Lung (tissue), 12 donors: ENCODE results near the gene CSTPP1. TPM values are rescaled to one million over a fixed set of nuclear protein-coding genes. Genes with fewer than 3 reads are reported as not detected.
"Not testable (repeated sequence)": the region's sequence is repeated elsewhere in the genome, so short reads cannot be mapped to it uniquely, and the experiment has no call there.

Experiments used
- ATAC-seq: fragments of 200-7000 bp; cut with Tn5 transposase; one replicate; pipeline ENCODE4 v1.9.1; 2020; ENCODE audit warnings: moderate number of reproducible peaks; ENCODE audit not compliant: insufficient read depth, low FRiP score
- DNase-seq, 3 donors: peaks; one replicate each; pipeline ENCODE4 v3.0.0-alpha.2; 2013 to 2017
- H3K27ac ChIP-seq, 2 donors: one replicate each; pipeline ENCODE4 v1.5.1; 2013; ENCODE audit warnings: mild to moderate bottlenecking in 2 of 2, moderate library complexity in 2 of 2, control low read depth in 1 of 2, inconsistent platforms in 1 of 2, low read depth in 1 of 2, low read length in 1 of 2
- H3K27me3 ChIP-seq, 3 donors: one replicate each; pipeline ENCODE4 v1.5.1; 2013; ENCODE audit warnings: low read length in 2 of 3; ENCODE audit not compliant: control insufficient read depth in 3 of 3, insufficient read depth in 3 of 3
- H3K36me3 ChIP-seq, 4 donors: one replicate each; pipeline ENCODE4 v1.5.1; 2013; ENCODE audit warnings: low read length in 4 of 4, mild to moderate bottlenecking in 1 of 4, moderate library complexity in 1 of 4; ENCODE audit not compliant: control insufficient read depth in 4 of 4, insufficient read depth in 4 of 4
- H3K4me1 ChIP-seq, 5 donors: one replicate each; pipeline ENCODE4 v1.5.1; 2013; ENCODE audit warnings: low read length in 5 of 5, mild to moderate bottlenecking in 2 of 5, moderate library complexity in 1 of 5; ENCODE audit not compliant: control insufficient read depth in 5 of 5, insufficient read depth in 5 of 5
- H3K4me3 ChIP-seq: one replicate; pipeline ENCODE4 v1.5.1; 2013; ENCODE audit warnings: mild to moderate bottlenecking, control low read depth, moderate library complexity
- H3K9ac ChIP-seq, 2 donors: one replicate each; pipeline ENCODE4 v1.5.1; 2013; ENCODE audit warnings: low read length in 2 of 2, control low read depth in 1 of 2; ENCODE audit not compliant: insufficient read depth in 1 of 2
- H3K9me3 ChIP-seq, 4 donors: one replicate each; pipeline ENCODE4 v1.5.1; 2013; ENCODE audit warnings: low read length in 3 of 4, mild to moderate bottlenecking in 1 of 4, moderate library complexity in 1 of 4; ENCODE audit not compliant: control insufficient read depth in 4 of 4, insufficient read depth in 3 of 4
- CTCF ChIP-seq: IDR thresholded peaks from 2 replicates; pipeline ENCODE4 v1.5.1; 2012; ENCODE audit warnings: mild to moderate bottlenecking; ENCODE audit errors: control extremely low read depth, extremely low read depth
- WGBS, 2 donors: extraction: QIAGEN DNeasy Blood & Tissue Kit; methylation state at CpG; one replicate each; pipeline ENCODE4 v1.1.7; 2013; 5-methylcytosine and 5-hydroxymethylcytosine counted together
- polyA plus RNA-seq, 2 donors: library from polyadenylated mRNA; stranded (reverse); fragments of 200-250 nt; gene quantifications; one replicate each; pipeline ENCODE4 v1.2.1, GENCODE V29; 2013
- total RNA-seq, 2 donors: library from RNA; depleted of rRNA in 1 of 2; stranded (reverse); fragments of >200 nt in 1 of 2; gene quantifications; one replicate each; pipeline ENCODE4 v1.2.1, GENCODE V29; 2014 to 2021
- donor health status: control.
- donor health status: control.
- donor health status: Bipolar disorder and iron deficiency.
- donor health status: healthy.
- donor health status: DM: yes; HTN: yes; CAD: no.

The CSTPP1 gene
- total and polyA plus RNA-seq, 4 donors: 26.0 to 45.8 (median 34.4) TPM

- no peak overlapping the region for H3K9ac ChIP-seq
- no peak for TF ChIP-seq CTCF
- no peak for ATAC-seq
Observed at GRCh38 chr11:46961041-46961440, 24.5 kb downstream of the CSTPP1 start.

GRCh38 chr11:46961886-46962285, 25.3 kb downstream of the CSTPP1 start:
- ATAC-seq, H3K9me3 ChIP-seq, H3K4me3 ChIP-seq, H3K27ac ChIP-seq, DNase-seq, H3K27me3 ChIP-seq, H3K4me1 ChIP-seq, H3K9ac ChIP-seq: not testable (repeated sequence)
- WGBS, 2 donors: 80 to 88% methylated on average over 3 of the region's 3 CpGs
- peaks cover 0 to 11% (median 3%) of the 10 kb centered on the region in 4 donors for H3K36me3 ChIP-seq

More at GRCh38 chr11:46961041-46961440, 24.5 kb downstream of the CSTPP1 start:
- Histone ChIP-seq H3K4me1 (no peaks in the 10 kb centered on the region), H3K27ac (no peak overlapping the region), H3K36me3 (peaks cover 0 to 11% (median 3%) of the 10 kb centered on the region in 4 donors), H3K9me3 (peaks cover 0 to 5% (median 1%) of the 10 kb centered on the region in 4 donors), H3K27me3 (no peaks in the 10 kb centered on the region), H3K4me3 (no peak overlapping the region)
- DNase-seq: no peak
- 96 to 99% methylated on average over 2 of the region's 2 CpGs for WGBS, 2 donors

- ATAC-seq (no peak), DNase-seq (no peak)
- H3K9ac ChIP-seq: no peak overlapping the region
- H3K9me3 ChIP-seq: peaks cover 0 to under 1% (median 0%) of the 10 kb centered on the region in 4 donors
- no peak overlapping the region for H3K27ac ChIP-seq
- TF ChIP-seq CTCF: no peak
- 93 to 95% methylated on average over 3 of the region's 3 CpGs for WGBS, 2 donors
- no peaks in the 10 kb centered on the region for H3K4me1 ChIP-seq
- peaks cover 0 to 6% (median 3%) of the 10 kb centered on the region in 4 donors for H3K36me3 ChIP-seq
- H3K4me3 ChIP-seq: no peak overlapping the region
- no peaks in the 10 kb centered on the region for H3K27me3 ChIP-seq
Observed at GRCh38 chr11:46963844-46964243, 27.3 kb downstream of the CSTPP1 start.

- Histone ChIP-seq H3K27ac (no peak overlapping the region), H3K9me3 (no peaks in the 10 kb centered on the region), H3K4me1 (peaks cover 0 to 3% (median 0%) of the 10 kb centered on the region in 5 donors), H3K9ac (no peak overlapping the region), H3K4me3 (no peak overlapping the region), H3K36me3 (peaks cover 0 to 2% (median 0%) of the 10 kb centered on the region in 4 donors), H3K27me3 (no peaks in the 10 kb centered on the region)
- WGBS, 2 donors: 83 to 86% methylated on average over 2 of the region's 2 CpGs
- DNase-seq (no peak), ATAC-seq (no peak)
- TF ChIP-seq CTCF: no peak
Observed at GRCh38 chr11:46966773-46967172, 30.2 kb downstream of the CSTPP1 start.
